A549 (cell line): ENCODE data around the gene DCAF7. TPM values are rescaled to one million over a fixed set of nuclear protein-coding genes. Genes with fewer than 3 reads are reported as not detected.

ENCODE experiments used
- ATAC-seq, 2 experiments: fragments of 200-7000 bp in 1 of 2; fragments of >200 bp in 1 of 2; cut with Nextera tagmentation in 1 of 2; cut with Tn5 transposase in 1 of 2; 3 replicates each; pipeline versions ENCODE4 v1.8.0 to v1.9.1; 2018 to 2020; ENCODE audit warnings: mild to moderate bottlenecking in 1 of 2, moderate library complexity in 1 of 2
- CTCF ChIA-PET: fragments of 300-600 bp; sonication (Branson Sonifier 250); formaldehyde crosslinking; extraction: SDS; loops from one replicate; lab custom pipeline; 2021; ENCODE audit warnings: antibody characterized with exemption, inconsistent platforms; lab: Yijun Ruan, JAX
- POLR2A ChIA-PET: fragments of 350-600 bp; formaldehyde crosslinking; extraction: SDS; loops from one replicate; lab custom pipeline; 2021; ENCODE audit warnings: antibody characterized with exemption, inconsistent platforms; lab: Yijun Ruan, JAX
- DNase-seq, 2 experiments: peaks; one replicate each; pipeline versions ENCODE4 v3.0.0 to v3.0.0-alpha.2; 2011 to 2016; ENCODE audit warnings: low read depth in 1 of 2, low spot score in 1 of 2
- FAIRE-seq: peaks from 2 replicates; lab custom pipeline; 2011; peaks lifted over from hg19 to GRCh38; lab: Jason Lieb, UNC
- H3K27ac ChIP-seq, 2 experiments: fragments of >200 bp; sonication (Bioruptor Twin); formaldehyde crosslinking; 3 replicates each; pipeline ENCODE4 v1.5.1; 2016 to 2017
- H3K4me1 ChIP-seq: fragments of >200 bp; sonication (Bioruptor Twin); formaldehyde crosslinking; 3 replicates; pipeline ENCODE4 v1.6.1; 2016
- H3K4me2 ChIP-seq: fragments of >200 bp; sonication (Bioruptor Twin); formaldehyde crosslinking; 3 replicates; pipeline ENCODE4 v1.6.1; 2016
- H3K4me3 ChIP-seq: fragments of >200 bp; sonication (Bioruptor Twin); formaldehyde crosslinking; 3 replicates; pipeline ENCODE4 v1.5.1; 2016
- H3K9me3 ChIP-seq: fragments of >200 bp; sonication (Bioruptor Twin); formaldehyde crosslinking; 3 replicates; pipeline ENCODE4 v1.6.1; 2016
- CBX2 ChIP-seq: fragments of 200-600 bp; sonication (generic); IDR thresholded peaks from 2 replicates; pipeline ENCODE4 v1.6.1; 2016; ENCODE audit warnings: low read depth, mild to moderate bottlenecking, borderline replicate concordance
- CEBPB ChIP-seq, 2 experiments: fragments of >200 bp in 1 of 2; sonication (Bioruptor Twin) in 1 of 2; formaldehyde crosslinking in 1 of 2; IDR thresholded peaks; 2 replicates each; pipeline ENCODE4 v1.6.1; 2012 to 2016
- FOSB ChIP-seq: fragments of 250-450 bp; sonication (Bioruptor Pico); IDR thresholded peaks from 2 replicates; pipeline ENCODE4 v1.5.0; 2020; ENCODE audit warnings: mild to moderate bottlenecking, moderate library complexity
- FOSL2 ChIP-seq, 2 experiments: fragments of 450-650 bp in 1 of 2; fragments of >200 bp in 1 of 2; sonication (Bioruptor Twin) in 1 of 2; formaldehyde crosslinking; IDR thresholded peaks; 2 replicates each; pipeline versions ENCODE4 v1.5.0 to v1.6.1; 2016 to 2020; ENCODE audit warnings: mild to moderate bottlenecking in 1 of 2, moderate library complexity in 1 of 2
- HDAC2 ChIP-seq: fragments of 200-600 bp; sonication (generic); IDR thresholded peaks from 2 replicates; pipeline ENCODE4 v1.6.1; 2016
- HEYL ChIP-seq: fragments of 250-450 bp; sonication (Bioruptor Pico); IDR thresholded peaks from 2 replicates; pipeline ENCODE4 v1.8.0; 2021; ENCODE audit warnings: mild to moderate bottlenecking, moderate library complexity
- HOXA7 ChIP-seq: fragments of 250-450 bp; sonication (Bioruptor Pico); IDR thresholded peaks from 2 replicates; pipeline ENCODE4 v1.5.0; 2020; ENCODE audit warnings: mild to moderate bottlenecking, moderate library complexity
- HOXB5 ChIP-seq: fragments of 250-450 bp; sonication (Bioruptor Pico); IDR thresholded peaks from 2 replicates; pipeline ENCODE4 v1.5.0; 2020; ENCODE audit warnings: mild to moderate bottlenecking, moderate library complexity
- JUN ChIP-seq, 2 experiments: fragments of >200 bp; sonication (Bioruptor Twin); formaldehyde crosslinking; IDR thresholded peaks; 2 replicates in 1 of 2; 3 replicates in 1 of 2; pipeline ENCODE4 v1.6.1; 2016 to 2017
- MYC ChIP-seq: IDR thresholded peaks from 2 replicates; pipeline ENCODE4 v1.6.1; 2012; ENCODE audit warnings: mild to moderate bottlenecking, inconsistent platforms, low read length, improper control_type of control experiment, borderline replicate concordance
- POLR2A ChIP-seq: IDR thresholded peaks from 2 replicates; pipeline ENCODE4 v1.6.1; 2012; ENCODE audit warnings: mild to moderate bottlenecking, low read length
- POLR2AphosphoS2 ChIP-seq: conservative IDR thresholded peaks from 2 replicates; pipeline ENCODE4 v1.6.1; 2012; ENCODE audit warnings: low read length, improper control_type of control experiment, inconsistent platforms
- RARB ChIP-seq: fragments of 250-450 bp; sonication (Bioruptor Pico); IDR thresholded peaks from 2 replicates; pipeline ENCODE4 v1.8.0; 2021; ENCODE audit warnings: mild to moderate bottlenecking, moderate library complexity
- RNF2 ChIP-seq: fragments of 200-600 bp; sonication (generic); IDR thresholded peaks from 2 replicates; pipeline ENCODE4 v1.6.1; 2016; ENCODE audit warnings: low read depth, mild to moderate bottlenecking, antibody characterized with exemption, moderate library complexity, borderline replicate concordance
- SMC3 ChIP-seq: fragments of >200 bp; sonication (Bioruptor Twin); formaldehyde crosslinking; IDR thresholded peaks from 3 replicates; pipeline ENCODE4 v1.6.1; 2018; ENCODE audit warnings: inconsistent platforms
- ZFP36 ChIP-seq: fragments of 450-650 bp; IDR thresholded peaks from 2 replicates; pipeline ENCODE4 v1.6.1; 2014; ENCODE audit warnings: borderline replicate concordance; ENCODE audit not compliant: partially characterized antibody
- ZSCAN20 ChIP-seq: fragments of 250-450 bp; sonication (Bioruptor Pico); IDR thresholded peaks from 2 replicates; pipeline ENCODE4 v1.8.0; 2022; ENCODE audit warnings: mild to moderate bottlenecking, moderate library complexity
- WGBS: methylation state at CpG from one replicate; pipeline ENCODE4 v1.1.6; 2017; ENCODE audit errors: missing lambda C conversion rate; 5-methylcytosine and 5-hydroxymethylcytosine counted together
- polyA plus RNA-seq, 4 experiments: library from polyadenylated mRNA; depleted of rRNA in 3 of 4; stranded (reverse); fragments of >200 nt; fragmentation: RNase III in 1 of 4; extraction: RNeasy Plus Mini Kit Qiagen cat#74134 plus additional on column Dnase treatment in 1 of 4; gene quantifications; 2 replicates in 3 of 4; 3 replicates in 1 of 4; pipeline ENCODE4 v1.2.3, GENCODE V29; 2011 to 2017
- TF ChIP-seq, protein P1 (sequence below): fragments of 450-650 bp; IDR thresholded peaks from 2 replicates; pipeline ENCODE4 v1.6.1; 2014; ENCODE audit warnings: antibody characterized with exemption
- TF ChIP-seq, protein P2 (sequence below): IDR thresholded peaks from 2 replicates; pipeline ENCODE4 v1.6.1; 2012; ENCODE audit warnings: low read depth, borderline replicate concordance
- TF ChIP-seq, protein P3 (sequence below): fragments of 250-450 bp; sonication (Bioruptor Pico); IDR thresholded peaks from 2 replicates; pipeline ENCODE4 v1.5.0; 2020; ENCODE audit warnings: low read depth, mild to moderate bottlenecking, moderate library complexity

The DCAF7 gene
- polyA plus RNA-seq, 2 of the 4 experiments (the other 2 are of a cell fraction) = 37.9 to 51.4 TPM

DNA sequence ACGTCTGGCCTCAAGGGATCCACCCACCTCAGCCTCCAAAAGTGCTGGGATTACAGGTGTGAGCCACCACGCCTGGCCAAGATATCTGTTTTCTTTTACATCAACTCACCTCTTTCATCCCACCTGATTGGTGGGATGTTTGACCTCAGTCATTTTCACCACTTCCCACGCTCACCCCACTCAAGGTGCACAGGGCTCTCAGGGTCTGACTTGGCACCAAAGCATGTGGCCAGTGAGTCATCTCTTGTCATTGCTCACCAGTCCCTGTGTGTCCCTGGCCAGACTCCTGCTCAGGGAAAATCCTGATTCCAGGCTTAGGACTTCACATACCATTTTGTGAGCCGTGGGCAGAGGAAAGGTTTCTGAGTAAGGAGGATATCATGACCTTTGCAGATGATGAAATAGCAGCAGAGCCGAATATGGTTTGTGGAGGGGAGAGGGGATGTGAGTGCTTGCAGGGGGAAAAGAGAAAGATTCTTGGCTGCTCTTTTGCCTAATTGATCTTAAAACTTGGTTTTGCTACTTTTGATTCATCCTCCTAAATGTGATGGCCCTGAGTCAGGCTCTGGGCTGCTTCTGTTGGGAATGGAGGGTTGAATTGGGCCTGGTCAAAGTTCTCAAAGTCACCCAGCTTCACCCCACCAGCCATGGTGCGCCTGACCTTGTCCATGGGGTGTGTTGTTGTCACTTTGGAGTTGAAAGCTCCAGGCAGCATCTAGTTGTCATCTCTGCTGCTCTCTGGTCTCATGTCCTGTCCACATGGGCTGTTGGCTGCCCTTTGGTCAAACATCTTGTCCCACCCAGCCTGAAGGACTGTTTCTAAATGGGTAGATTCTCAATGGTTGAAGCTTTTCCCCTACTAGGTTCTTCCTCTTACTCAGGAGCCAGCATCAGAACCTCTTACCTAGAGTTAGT is 33.1 kb upstream of the DCAF7 start:
- FAIRE-seq = peak; percentile 74
- peaks cover 11% of the 10 kb centered on the region for H3K4me1 ChIP-seq
- CTCF ChIA-PET = interaction anchor here (0.6 to 2.5 kb wide), 4 partner anchors 13 to 349 kb away, joined by 3 to 9 read pairs (median 5); no protein-coding TSS in a partner anchor
- WGBS = 23% methylated on average over 6 of the region's 6 CpGs
- POLR2A ChIA-PET = interaction anchor here (0.6 kb wide), 2 partner anchors 37 to 47 kb away, joined by 5 to 17 read pairs; no protein-coding TSS in a partner anchor
- TF ChIP-seq, protein P1, sequence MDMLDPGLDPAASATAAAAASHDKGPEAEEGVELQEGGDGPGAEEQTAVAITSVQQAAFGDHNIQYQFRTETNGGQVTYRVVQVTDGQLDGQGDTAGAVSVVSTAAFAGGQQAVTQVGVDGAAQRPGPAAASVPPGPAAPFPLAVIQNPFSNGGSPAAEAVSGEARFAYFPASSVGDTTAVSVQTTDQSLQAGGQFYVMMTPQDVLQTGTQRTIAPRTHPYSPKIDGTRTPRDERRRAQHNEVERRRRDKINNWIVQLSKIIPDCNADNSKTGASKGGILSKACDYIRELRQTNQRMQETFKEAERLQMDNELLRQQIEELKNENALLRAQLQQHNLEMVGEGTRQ = no peak
- no peak for TF ChIP-seq FOSL2 (IDR thresholded peaks at IDR 0.05)
- peak; percentile 36; the same call in 1 of the 2 replicates for TF ChIP-seq FOSL2 (CRISPR knock-in tag; IDR thresholded peaks at IDR 0.05)
- no peak overlapping the region for H3K4me3 ChIP-seq
- H3K4me2 ChIP-seq = no peak overlapping the region
- no peak overlapping the region for H3K27ac ChIP-seq
- no peaks in the 10 kb centered on the region for H3K9me3 ChIP-seq
- ATAC-seq = 0 out of 6 replicates have a peak, but pooled peaks of 1 of the 2 experiments have one; percentile 27
- peak; percentile 40 to 55 for DNase-seq

DNA sequence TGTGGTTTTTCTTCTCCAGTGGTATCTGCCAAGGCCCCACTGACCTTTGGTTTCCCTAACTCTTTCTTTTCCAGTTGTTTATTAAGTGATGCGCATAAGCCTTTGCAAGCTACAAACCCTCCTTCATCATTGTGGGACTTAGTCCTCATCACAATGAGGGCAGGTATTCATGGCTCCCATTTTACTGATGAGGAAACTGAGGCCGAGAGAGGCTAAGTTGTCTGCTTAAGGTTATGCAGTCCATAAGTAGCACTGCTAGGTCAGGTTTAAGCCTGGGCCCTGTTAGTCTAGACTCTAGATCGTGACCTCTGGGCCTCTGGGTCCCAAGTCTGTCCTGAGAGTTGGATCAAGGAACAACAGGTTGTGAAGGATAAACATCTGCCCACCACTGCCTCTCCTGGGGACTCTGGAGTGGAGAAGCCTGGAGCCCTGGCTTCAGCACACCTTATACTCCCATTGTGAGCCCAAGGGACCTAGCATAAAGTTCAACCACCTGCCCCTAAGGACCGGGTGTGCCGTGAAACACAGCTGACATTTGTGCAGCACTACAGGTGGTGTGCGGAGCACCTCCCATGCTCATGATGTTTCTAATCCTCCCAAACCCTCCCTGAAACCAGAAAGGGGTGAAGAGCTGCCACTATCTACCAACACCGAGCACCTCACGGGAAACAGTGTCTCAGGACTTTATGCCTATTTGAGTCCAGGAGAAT is 32.3 kb upstream of the DCAF7 start:
- WGBS = 48% methylated on average over 8 of the region's 8 CpGs
- TF ChIP-seq ZFP36 = no peak
- no peak for TF ChIP-seq JUN (IDR thresholded peaks at IDR 0.05)
- no peak for TF ChIP-seq POLR2AphosphoS2
- TF ChIP-seq POLR2A = no peak
- no peak for TF ChIP-seq SMC3
- no peak for TF ChIP-seq HDAC2
- no peak for TF ChIP-seq RNF2
- TF ChIP-seq HEYL (CRISPR knock-in tag) = no peak
- ChIA-PET CTCF (interaction anchor here (0.9 to 2.5 kb wide), 6 partner anchors 13 to 94 kb away, joined by 3 to 9 read pairs (median 4); no protein-coding TSS in a partner anchor), POLR2A (no interaction called here)
- DNase-seq (no peak), FAIRE-seq (no peak), ATAC-seq (no peak)
- Histone ChIP-seq H3K9me3 (no peaks in the 10 kb centered on the region), H3K27ac (no peak overlapping the region), H3K4me2 (no peak overlapping the region), H3K4me1 (peaks cover 11% of the 10 kb centered on the region), H3K4me3 (no peak overlapping the region)

DNA sequence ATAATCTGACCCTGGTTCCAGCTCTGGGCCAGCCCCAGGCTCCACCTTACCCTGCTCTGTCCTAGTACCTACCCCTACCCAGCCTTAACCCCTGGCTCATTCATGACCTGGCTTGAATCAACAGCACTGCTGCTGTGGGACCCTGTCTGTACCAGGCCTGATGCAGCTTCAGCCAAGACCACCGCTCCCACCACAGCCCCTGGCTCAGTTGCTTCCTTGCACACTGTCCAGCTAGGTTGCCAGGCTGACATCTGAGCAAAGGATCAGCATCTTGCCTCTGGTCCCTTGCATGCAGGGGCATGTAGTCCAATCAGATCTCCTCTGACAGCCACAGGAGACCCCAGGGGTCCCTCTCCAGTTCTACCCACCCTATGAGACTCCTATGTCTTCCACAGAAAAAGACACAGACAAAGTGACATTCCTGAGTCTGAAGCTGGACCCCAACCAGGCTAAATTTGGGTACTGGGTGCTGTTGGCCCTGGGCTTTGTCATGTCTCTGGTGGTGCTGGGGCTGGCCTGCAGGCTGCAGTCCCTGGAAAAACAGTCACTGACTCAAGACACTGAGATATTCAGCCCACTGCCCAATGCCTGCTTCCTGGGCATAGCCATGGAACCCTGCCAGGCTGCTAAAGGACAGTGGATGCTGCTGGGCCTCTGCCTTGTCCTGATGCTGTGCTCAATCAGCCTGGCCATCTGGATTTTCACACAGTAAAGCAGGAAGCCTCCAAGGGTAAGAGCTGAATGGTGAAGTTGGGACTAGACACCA is 31.0 kb upstream of the DCAF7 start:
- no peaks in the 10 kb centered on the region for H3K9me3 ChIP-seq
- CTCF ChIA-PET = interaction anchor here (0.5 to 2.5 kb wide), 6 partner anchors 11 to 107 kb away, joined by 3 to 9 read pairs (median 4); no protein-coding TSS in a partner anchor

DNA sequence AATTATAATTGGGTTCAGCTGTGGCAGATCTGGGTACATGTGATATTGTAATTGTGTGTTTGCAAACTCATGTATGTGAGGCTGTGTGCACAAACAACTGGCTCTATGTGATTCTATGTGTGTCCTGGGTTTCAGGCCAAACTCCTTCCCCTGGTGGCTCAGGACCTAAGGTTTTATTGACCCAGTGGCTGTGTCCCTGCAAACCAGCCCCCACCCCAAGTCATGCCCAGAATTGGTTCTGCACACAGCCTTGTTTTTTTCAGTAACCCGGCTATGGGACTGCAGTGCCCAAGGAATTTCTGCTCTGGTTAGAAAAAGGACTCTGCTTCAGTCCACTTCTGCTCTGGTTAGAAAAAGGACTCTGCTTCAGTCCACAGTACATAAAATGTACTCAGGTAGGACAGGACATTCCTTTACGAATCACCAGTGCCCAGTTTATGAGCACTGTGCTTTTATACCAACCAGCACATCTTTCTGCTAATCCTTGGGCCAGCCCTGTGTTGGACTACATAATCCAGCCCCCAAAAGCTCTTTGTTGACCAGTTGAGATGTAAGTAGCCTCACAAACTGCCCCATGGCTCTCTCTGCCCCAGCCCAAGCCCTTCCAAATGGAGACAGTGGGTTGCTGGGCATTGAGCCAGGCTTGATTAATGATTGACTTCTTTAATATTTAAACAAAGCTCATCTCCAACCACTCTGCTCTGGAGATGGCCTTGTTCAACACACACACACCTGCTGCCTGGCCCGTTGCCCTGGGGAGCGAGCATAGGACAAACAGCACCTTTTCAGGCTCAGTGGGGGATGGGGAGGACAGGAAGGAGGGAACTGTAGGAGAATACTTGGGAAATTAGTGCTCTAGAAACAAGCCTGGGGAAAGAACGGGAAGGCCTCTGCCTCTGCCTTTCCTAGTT is 30.1 kb upstream of the DCAF7 start:
- Histone ChIP-seq H3K4me3 (no peak overlapping the region), H3K9me3 (no peaks in the 10 kb centered on the region), H3K4me2 (peak overlapping the region; percentile 52), H3K27ac (no peak overlapping the region; a peak in 1 of 6 replicates), H3K4me1 (peaks cover 11% of the 10 kb centered on the region)
- WGBS = 16% methylated on average over 5 of the region's 5 CpGs
- DNase-seq (peak; percentile 40 to 54), ATAC-seq (peak in 1 of 2 experiments; percentile 17; a peak in 3 of 6 replicates), FAIRE-seq (no peak)
- POLR2A ChIA-PET = interaction anchor here (0.6 kb wide), 1 partner anchor 43 kb away, joined by 3 read pairs; no protein-coding TSS in a partner anchor
- CTCF ChIA-PET = interaction anchor here (0.5 to 2.5 kb wide), 6 partner anchors 8 to 114 kb away, joined by 3 to 9 read pairs (median 3); no protein-coding TSS in a partner anchor
- TF ChIP-seq, protein P2, sequence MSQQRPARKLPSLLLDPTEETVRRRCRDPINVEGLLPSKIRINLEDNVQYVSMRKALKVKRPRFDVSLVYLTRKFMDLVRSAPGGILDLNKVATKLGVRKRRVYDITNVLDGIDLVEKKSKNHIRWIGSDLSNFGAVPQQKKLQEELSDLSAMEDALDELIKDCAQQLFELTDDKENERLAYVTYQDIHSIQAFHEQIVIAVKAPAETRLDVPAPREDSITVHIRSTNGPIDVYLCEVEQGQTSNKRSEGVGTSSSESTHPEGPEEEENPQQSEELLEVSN = no peak
- TF ChIP-seq POLR2AphosphoS2 (no peak), HOXB5 (CRISPR knock-in tag) (no peak), MYC (no peak), CEBPB (IDR thresholded peaks at IDR 0.05) (no peak), SMC3 (no peak), ZSCAN20 (CRISPR knock-in tag) (no peak), RNF2 (no peak), RARB (CRISPR knock-in tag) (no peak), CBX2 (no peak), JUN (IDR thresholded peaks at IDR 0.05) (no peak), HOXA7 (CRISPR knock-in tag) (no peak)
- TF ChIP-seq, protein P3, sequence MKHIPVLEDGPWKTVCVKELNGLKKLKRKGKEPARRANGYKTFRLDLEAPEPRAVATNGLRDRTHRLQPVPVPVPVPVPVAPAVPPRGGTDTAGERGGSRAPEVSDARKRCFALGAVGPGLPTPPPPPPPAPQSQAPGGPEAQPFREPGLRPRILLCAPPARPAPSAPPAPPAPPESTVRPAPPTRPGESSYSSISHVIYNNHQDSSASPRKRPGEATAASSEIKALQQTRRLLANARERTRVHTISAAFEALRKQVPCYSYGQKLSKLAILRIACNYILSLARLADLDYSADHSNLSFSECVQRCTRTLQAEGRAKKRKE = no peak

More for the DNA sequence above, 31.0 kb upstream of the DCAF7 start:
- Histone ChIP-seq H3K27ac (no peak overlapping the region), H3K4me3 (no peak overlapping the region), H3K4me1 (peaks cover 11% of the 10 kb centered on the region), H3K4me2 (no peak overlapping the region)
- POLR2A ChIA-PET = no interaction called here
- no peak for DNase-seq
- no peak for FAIRE-seq
- TF ChIP-seq FOSB (CRISPR knock-in tag) (no peak), POLR2A (0 out of 2 replicates have a peak, but pooled peaks have one; percentile 8)
- no peak for ATAC-seq
- WGBS = 8% methylated on average over 1 of the region's 1 CpG
